Glomerular endothelial cell (primary cell): ENCODE results near the gene HS3ST6. TPM values are rescaled to one million over a fixed set of nuclear protein-coding genes. Genes with fewer than 3 reads are reported as not detected.
"Not testable (repeated sequence)": the region's sequence is repeated elsewhere in the genome, so short reads cannot be mapped to it uniquely, and the experiment has no call there.

ENCODE experiments used
- DNase-seq: peaks from one replicate; pipeline ENCODE4 v3.0.0-alpha.2; 2011; ENCODE audit warnings: low read depth, low spot score; ENCODE audit errors: extremely low read depth
- total RNA-seq: library from RNA; depleted of rRNA; stranded (reverse); fragments of >200 nt; gene quantifications from 2 replicates; pipeline ENCODE4 v1.2.3, GENCODE V29; 2015

HS3ST6 gene
- total RNA-seq, 1 donor from 2014 or later = not detected

DNA sequence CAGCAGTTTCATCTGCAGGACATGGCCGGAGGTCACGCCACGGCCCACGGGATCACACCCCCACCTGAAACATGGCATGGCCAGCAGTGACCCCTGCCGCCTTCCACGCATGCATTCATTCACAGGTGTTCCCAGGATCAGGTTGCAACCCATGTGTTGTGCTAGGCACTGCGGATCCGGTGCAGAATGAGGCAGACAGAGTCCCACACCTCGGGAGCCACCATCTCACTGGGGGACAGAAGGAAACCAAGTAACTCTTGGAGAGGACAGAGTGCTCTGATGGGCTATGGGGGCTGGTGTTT is 29.1 kb upstream of the HS3ST6 start:
- no peak for DNase-seq

DNA sequence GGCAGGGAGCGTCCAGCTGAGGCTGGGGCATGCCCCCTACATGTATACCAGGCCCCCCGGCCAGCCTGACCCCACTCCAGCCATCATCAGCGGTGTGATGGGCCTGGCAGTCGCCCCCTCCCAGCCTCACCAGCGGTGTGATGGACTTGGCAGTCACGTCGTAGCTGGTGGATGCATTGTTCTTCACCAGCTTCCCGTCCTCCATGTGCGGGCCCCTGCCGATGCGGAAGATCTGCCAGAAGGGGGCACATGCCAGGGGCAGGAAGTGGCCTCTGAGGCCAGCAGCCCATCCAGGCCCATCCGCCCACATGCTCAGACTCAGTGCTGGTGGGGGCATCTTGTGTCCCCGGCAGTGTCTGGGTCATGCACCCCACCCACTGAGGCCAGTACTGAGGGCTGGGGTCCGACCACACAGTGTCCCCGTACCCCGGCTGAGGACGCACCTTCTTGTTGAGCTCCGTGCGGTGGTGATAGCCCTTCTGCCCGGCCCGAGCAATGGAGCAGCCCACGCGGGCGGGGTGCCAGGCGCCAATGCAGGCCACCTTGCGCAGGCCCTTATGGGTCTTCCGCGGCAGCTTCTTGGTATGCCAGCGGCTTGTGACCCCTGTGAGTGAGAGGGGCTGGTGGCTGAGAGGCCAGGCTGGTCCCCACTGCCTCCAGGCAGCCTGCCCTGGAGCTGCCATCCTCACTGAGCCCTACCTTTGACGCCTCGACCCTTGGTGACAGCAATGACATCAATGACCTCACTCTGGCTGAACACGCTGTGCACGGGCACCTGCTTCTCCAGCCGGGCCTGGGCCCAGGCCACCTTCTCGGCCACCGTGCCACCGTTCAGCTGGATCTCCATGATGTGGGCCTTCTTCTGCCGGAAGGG is 28.5 kb upstream of the HS3ST6 start:
- DNase-seq = no peak

DNA sequence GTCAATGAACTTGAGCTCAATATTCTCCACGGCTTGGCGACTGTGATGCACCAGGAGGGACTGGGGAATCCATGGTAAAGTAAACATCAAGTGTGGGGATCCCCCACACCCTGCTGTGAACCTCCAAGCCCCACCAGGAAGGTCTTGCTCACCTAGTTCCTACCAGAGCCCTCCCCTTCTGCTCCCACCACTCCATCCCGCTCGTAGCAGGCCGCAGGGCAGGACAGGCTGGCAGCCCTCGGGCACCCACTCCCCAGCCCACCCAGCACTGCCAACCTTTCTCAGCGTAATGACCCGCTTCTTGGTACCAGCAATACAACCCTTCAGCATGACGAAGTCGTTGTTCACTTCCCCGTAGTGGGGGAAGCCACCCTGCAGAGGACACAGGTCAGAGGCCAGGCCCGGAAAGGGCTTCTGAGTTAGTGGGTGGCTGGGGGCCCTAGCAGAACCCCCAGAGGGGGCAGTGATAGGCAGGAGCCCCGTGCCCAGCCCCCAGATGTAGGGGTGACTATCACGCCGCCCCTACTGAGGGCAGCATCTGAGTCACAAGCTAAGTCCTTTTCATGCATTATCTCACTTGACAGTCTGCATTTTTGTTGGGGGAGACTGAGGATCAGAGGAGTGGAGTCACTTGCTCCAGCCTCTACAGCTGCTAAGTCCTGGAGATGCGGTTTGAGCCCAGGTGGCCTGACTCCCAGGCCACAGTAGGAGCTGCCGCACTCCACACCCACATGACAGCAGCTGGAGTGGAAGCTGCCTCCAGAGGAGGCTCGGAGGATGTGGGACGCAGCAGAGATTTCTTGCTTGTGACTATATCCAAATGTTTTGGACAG is 27.6 kb upstream of the HS3ST6 start:
- no peak for DNase-seq

DNA sequence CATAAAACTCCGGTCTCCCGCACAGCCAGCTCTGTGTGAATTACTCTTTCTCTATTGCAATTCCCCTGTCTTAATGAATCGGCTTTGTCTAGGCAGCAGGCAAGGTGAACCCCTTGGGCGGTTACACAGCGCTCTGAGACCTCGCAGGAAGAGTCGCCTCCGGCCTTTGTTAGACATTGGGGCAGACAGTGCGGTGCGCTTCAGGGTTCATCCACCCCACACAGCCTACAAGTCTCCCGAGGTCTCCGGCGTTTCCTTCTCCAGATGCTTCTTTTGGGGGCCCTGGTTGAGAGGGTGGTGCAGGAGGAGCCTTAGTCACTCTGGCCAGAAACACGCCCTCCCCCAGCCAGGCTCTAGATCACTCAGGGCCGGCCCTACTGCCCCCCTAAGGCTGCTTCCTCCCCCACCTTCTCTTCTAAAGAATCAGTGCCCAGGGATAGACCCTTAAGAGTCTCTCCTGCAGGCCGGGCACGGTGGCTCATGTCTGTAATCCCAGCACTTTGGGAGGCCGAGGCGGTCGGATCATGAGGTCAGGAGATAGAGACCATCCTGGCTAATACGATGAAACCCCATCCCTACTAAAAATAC is 26.5 kb upstream of the HS3ST6 start:
- DNase-seq = no peak

GRCh38 chr16:1942810-1943726 is 24.9 kb upstream of the HS3ST6 start, which contains the start of gene MSRB1:
Gene MSRB1 (minus strand): TSS chr16:1943199. CDS start chr16:1943156, 43 bp downstream.
- peak; percentile 72 for DNase-seq

- DNase-seq = no peak
Observed at GRCh38 chr16:1942047-1942809, 24.0 kb upstream of the HS3ST6 start.

DNA sequence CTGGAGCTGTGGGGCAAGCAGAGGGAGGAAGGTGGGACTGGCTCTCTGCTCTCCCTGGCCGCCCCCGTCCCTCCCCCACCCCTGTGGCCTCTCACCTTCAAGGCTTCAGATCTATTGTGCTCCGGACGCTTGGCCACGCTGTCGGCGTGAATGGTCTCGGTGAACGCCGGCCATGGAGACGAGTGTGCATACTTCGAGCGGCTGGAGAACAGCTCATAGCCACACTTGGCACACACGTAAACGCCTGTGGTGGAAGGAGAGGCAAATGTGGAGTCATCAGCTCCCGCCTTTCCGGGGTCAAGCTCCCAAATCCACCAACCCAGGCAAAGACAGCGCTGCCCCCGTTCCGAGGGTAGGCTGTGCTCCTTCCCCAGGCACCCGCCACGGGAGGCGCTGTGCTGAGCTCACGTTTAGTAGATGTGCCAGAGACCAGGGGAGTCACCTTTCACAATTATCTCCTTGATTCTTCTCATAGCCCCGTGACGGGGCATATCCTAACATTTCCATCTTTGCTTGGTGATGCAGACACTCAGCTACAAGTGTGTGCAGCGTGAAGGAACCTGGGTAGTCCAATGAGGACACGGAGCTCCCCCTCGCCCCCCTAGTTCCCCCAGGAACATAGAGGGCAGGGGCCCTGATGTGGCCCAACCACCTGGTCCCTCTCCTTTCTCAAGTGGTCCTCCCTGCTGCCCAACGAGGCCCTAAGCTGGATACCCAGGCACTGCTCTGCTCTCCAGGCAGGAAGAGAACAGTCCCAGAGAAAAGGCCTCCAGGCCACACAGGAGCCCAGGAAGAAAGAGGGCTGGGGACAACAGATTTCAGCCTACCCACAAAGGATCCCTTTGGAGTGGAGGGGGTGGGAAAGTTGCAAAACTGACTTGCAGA is 23.2 kb upstream of the HS3ST6 start:
- no peak for DNase-seq

DNA sequence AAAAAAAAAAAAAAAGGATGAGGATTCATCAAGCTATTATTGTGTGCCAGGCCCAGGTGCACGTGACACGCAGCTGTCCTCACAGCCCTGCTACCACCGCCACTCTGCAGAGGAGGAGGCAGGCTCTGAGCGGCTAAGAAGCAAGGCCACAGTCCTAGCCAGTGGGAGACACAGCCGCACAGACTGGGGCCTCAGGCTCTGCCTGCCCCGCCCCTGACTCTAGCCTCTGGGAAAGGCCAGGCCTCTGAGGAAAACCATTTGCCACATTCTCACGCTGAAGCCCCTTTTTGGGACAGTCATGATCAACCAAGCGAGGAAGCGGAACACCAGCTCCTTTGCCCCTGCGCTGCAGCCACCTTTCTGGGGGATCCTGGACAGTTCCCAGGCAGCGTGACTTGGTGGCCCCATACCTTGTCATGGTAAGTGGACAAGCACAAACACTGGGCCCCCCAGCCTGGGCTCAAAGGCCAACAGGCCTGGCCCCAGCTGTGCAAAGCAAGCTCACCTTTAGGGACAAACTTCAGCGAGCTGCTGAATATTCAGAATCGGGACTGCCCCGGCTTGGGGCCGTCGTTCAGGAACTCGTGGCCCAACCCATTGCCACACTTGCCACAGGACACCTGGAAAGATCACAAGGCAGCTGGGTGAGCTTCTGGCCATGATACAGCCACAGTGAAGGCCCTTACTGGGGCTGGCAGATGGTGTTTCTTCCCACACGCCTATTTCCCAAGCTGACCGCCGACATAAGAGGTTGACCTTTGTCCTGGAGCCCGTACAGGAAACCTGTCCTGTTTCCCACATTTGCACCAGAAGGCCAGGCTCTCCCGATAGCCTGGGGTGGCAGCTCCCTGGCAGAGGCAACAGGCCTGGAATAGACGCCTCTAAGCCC is 22.3 kb upstream of the HS3ST6 start:
- DNase-seq = no peak

DNA sequence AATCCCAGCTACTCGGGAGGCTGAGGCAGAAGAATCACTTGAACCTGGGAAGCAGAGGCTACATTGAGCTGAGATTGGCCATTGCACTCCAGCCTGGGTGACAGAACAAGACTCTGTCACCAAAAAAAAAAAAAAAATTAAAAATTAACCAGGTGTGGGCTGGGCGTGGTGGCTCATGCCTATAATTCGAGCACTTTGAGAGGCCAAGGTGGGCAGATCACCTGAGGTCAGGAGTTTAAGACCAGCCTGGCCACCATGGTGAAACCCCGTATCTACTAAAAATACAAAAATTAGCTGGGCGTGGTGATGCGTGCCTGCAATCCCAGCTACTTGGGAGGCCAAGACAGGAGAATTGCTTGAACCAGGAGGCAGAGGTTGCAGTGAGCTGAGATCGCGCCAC is 21.6 kb upstream of the HS3ST6 start:
- not testable (repeated sequence) for DNase-seq

GRCh38 chr16:1938910-1939309 is 20.7 kb upstream of the HS3ST6 start:
- DNase-seq = no peak

DNA sequence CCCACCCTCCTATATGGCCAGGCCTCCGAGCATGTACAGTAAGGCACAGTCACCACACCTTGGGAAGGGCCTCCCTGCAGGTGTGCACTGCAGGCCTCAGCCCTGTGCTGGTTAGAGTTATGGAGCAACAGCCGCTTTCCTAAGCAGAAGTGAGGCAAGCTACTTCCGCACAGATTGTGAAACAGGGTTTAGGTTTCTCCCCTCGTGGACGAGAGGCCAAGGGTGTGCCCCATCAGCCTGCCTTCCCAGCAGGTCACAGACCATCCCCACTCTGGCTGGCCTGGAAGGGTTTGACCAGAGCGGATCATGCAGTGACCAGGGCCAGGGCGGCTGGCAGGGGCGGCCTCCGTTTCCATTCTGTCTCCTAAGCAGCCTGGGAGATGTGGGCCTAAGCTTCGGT is 20.1 kb upstream of the HS3ST6 start:
- DNase-seq = no peak

- no peak for DNase-seq
Observed at GRCh38 chr16:1936945-1937479, 18.8 kb upstream of the HS3ST6 start.

DNA sequence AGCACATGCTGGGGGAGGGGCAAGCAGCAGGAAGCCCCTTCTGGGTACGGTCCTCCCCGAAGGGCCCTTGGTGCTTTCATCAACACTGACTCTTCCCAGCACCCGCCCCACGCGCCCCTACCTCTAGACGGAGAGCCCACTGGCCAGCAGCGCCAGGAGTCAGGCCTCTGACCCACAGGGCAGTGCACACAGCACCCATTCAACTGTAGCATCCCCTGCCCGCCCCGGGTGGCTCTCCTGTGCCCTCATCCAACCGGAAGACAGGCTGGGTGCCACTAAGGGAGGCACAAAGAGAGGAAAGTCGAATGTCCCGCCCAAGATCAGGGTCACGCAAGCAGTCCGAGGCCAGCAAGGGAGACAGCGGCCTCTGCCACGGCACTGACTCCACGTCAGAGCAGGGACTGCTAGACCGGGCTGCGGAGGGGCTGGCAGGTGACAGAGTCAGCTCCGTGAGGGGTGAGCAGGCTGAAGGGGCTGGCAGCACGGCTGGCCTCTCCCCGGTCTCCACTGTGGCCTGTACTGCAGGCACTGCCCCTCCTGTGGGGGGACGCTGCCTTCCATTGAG is 15.0 kb upstream of the HS3ST6 start:
- DNase-seq = no peak

- no peak for DNase-seq
Observed at GRCh38 chr16:1932050-1933028, 14.1 kb upstream of the HS3ST6 start.

DNA sequence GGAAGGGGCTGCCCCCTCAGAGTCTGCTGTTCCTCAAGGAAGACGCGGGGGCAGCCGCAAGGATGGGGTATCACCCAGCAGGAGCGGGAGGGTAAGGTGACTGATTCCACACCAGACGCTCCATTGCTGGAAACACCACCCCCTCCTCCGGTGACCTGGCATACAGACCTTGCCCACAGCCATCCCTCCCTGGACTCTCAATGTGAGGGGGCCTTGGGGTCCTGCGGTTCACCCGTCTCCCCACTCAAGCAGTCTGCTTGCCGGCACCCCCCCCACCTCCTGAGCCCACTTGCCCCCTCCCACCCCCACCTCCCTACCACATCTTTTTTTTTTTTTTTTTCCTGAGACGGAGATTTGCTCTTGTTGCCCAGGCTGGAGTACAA is 12.1 kb upstream of the HS3ST6 start:
- DNase-seq = no peak
